HepG2 (cell line): ENCODE results near the gene GON4L. TPM values are rescaled to one million over a fixed set of nuclear protein-coding genes. Genes with fewer than 3 reads are reported as not detected.
A peak's percentile ranks its signal among the peaks of the same experiment; 100 is the strongest.

Experiments used
- CENPX ChIP-seq: sonication (generic); formaldehyde crosslinking; IDR thresholded peaks from 2 replicates; pipeline ENCODE4 v1.9.0; 2021; ENCODE audit warnings: mild to moderate bottlenecking, missing genetic modification reagents, moderate library complexity
- FOXK1 ChIP-seq: sonication (generic); formaldehyde crosslinking; IDR thresholded peaks from 2 replicates; pipeline ENCODE4 v1.4.0; 2020; ENCODE audit warnings: low read depth, missing genetic modification reagents, borderline replicate concordance
- GPN1 ChIP-seq: sonication (generic); formaldehyde crosslinking; IDR thresholded peaks from 2 replicates; pipeline ENCODE4 v1.5.1; 2020; ENCODE audit warnings: missing genetic modification reagents, borderline replicate concordance
- KDM1A ChIP-seq: IDR thresholded peaks from 2 replicates; pipeline ENCODE4 v1.6.1; 2016; ENCODE audit warnings: missing compliant biosample characterization
- PRMT3 ChIP-seq: sonication (generic); formaldehyde crosslinking; IDR thresholded peaks from 2 replicates; pipeline ENCODE4 v1.8.1; 2022; ENCODE audit warnings: low read depth, mild to moderate bottlenecking, moderate library complexity, missing genetic modification reagents, borderline replicate concordance
- RAD21 ChIP-seq: fragments of 450-650 bp; formaldehyde crosslinking; IDR thresholded peaks from 2 replicates; pipeline ENCODE4 v1.5.0; 2020; ENCODE audit warnings: mild to moderate bottlenecking
- RFX5 ChIP-seq: IDR thresholded peaks from 2 replicates; pipeline ENCODE4 v1.6.1; 2011; ENCODE audit warnings: low read depth, low read length, improper control_type of control experiment
- SETDB1 ChIP-seq: sonication (generic); formaldehyde crosslinking; IDR thresholded peaks from 2 replicates; pipeline ENCODE4 v1.5.1; 2020; ENCODE audit warnings: missing genetic modification reagents, mild to moderate bottlenecking, borderline replicate concordance
- SMAD9 ChIP-seq: sonication (generic); formaldehyde crosslinking; IDR thresholded peaks from 2 replicates; pipeline ENCODE4 v1.5.1; 2020; ENCODE audit warnings: mild to moderate bottlenecking, missing genetic modification reagents
- TMF1 ChIP-seq: sonication (generic); formaldehyde crosslinking; IDR thresholded peaks from 2 replicates; pipeline ENCODE4 v1.8.1; 2022; ENCODE audit warnings: low read depth, missing genetic modification reagents
- ZBTB42 ChIP-seq: sonication (generic); formaldehyde crosslinking; IDR thresholded peaks from 2 replicates; pipeline ENCODE4 v1.5.0; 2020; ENCODE audit warnings: mild to moderate bottlenecking, missing genetic modification reagents
- ZFP36 ChIP-seq: fragments of 150-350 bp; IDR thresholded peaks from 2 replicates; pipeline ENCODE4 v1.6.1; 2018; ENCODE audit warnings: borderline replicate concordance, low read length, low read depth; ENCODE audit not compliant: partially characterized antibody
- ZFY ChIP-seq: sonication (generic); formaldehyde crosslinking; IDR thresholded peaks from 2 replicates; pipeline ENCODE4 v1.4.0; 2020; ENCODE audit warnings: missing genetic modification reagents
- ZKSCAN5 ChIP-seq: sonication (generic); formaldehyde crosslinking; IDR thresholded peaks from 2 replicates; pipeline ENCODE4 v1.5.1; 2020; ENCODE audit warnings: mild to moderate bottlenecking, missing genetic modification reagents
- ZNF331 ChIP-seq: sonication (generic); formaldehyde crosslinking; IDR thresholded peaks from 2 replicates; pipeline ENCODE4 v1.4.0; 2020; ENCODE audit warnings: missing genetic modification reagents
- ZNF782 ChIP-seq: sonication (generic); formaldehyde crosslinking; IDR thresholded peaks from 2 replicates; pipeline ENCODE4 v1.4.0; 2020; ENCODE audit warnings: missing genetic modification reagents, mild to moderate bottlenecking, borderline replicate concordance
- polyA plus RNA-seq, 8 experiments: library from polyadenylated mRNA; depleted of rRNA in 3 of 8; stranded (reverse) in 7 of 8; unstranded in 1 of 8; fragments of >200 nt; fragmentation: Illumina TruSeq in 4 of 8; extraction: Trizol in 4 of 8; gene quantifications; 2 replicates each; pipeline versions ENCODE4 v1.2.1 to v1.2.3, GENCODE V29; 2011 to 2016; ENCODE audit warnings: low read depth in 4 of 8, missing spikeins in 1 of 8, mixed read lengths in 1 of 8; ENCODE audit not compliant: insufficient read depth in 1 of 8
- total RNA-seq, 5 experiments: library from RNA; depleted of rRNA; stranded (reverse); fragments of >200 nt; fragmentation: Illumina TruSeq; extraction: Trizol; gene quantifications; 2 replicates each; pipeline ENCODE4 v1.2.3, GENCODE V29; 2016; ENCODE audit warnings: low read depth in 1 of 5
- TF ChIP-seq, protein P1 (sequence below): sonication (generic); formaldehyde crosslinking; IDR thresholded peaks from 2 replicates; pipeline ENCODE4 v1.4.0; 2020; ENCODE audit warnings: missing genetic modification reagents
- TF ChIP-seq, protein P2 (sequence below): sonication (generic); formaldehyde crosslinking; IDR thresholded peaks from 2 replicates; pipeline ENCODE4 v1.5.0; 2020; ENCODE audit warnings: missing genetic modification reagents
- TF ChIP-seq, protein P3 (sequence below): sonication (generic); formaldehyde crosslinking; IDR thresholded peaks from 2 replicates; pipeline ENCODE4 v1.5.1; 2020; ENCODE audit warnings: missing genetic modification reagents, mild to moderate bottlenecking, borderline replicate concordance
- TF ChIP-seq, protein P4 (sequence below): IDR thresholded peaks from 2 replicates; pipeline ENCODE4 v1.6.1; 2016; ENCODE audit warnings: missing compliant biosample characterization, missing genetic modification reagents, borderline replicate concordance
- TF ChIP-seq, protein P5 (sequence below): IDR thresholded peaks from 2 replicates; pipeline ENCODE4 v1.6.1; 2016
- TF ChIP-seq, protein P6 (sequence below): sonication (generic); formaldehyde crosslinking; conservative IDR thresholded peaks from 2 replicates; pipeline ENCODE4 v1.8.0; 2022; ENCODE audit warnings: mild to moderate bottlenecking, moderate library complexity, missing genetic modification reagents

GON4L gene
- total and polyA plus RNA-seq, 2 of the 13 experiments (the other 11 are each of a cell fraction or from before 2014, with no cell fraction given), result 14.6 to 19.6 TPM

DNA sequence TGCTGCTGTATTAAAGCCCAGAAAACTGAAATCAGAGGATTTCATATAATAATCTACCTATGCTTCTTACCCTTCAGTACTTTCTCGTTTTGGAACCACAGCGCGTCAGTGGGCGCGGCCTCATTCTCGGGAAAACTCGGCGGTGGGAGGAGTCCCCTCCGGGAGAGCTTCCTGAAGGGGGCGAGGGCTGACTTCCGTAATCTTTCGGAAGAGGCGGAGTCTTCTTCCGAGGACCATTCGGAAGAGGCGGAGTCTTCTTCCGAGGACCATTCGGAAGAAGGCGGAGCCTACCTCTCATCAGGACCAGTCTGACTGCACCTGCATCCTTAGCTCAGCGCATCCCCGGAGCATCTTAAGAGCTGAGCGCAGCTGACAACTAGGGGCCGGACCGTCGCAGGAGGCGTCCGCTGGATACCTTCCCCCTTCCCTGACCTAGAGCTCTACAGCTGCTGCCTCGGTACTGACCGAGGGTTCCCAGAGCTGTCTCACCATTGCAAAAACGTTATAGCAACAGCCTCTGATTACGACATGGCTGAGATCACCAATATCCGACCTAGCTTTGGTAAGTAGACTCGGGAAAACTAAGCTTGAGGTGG is 2.3 kb upstream of the GON4L start, which contains the start of gene SYT11 (continued):
- TF ChIP-seq, protein P1, sequence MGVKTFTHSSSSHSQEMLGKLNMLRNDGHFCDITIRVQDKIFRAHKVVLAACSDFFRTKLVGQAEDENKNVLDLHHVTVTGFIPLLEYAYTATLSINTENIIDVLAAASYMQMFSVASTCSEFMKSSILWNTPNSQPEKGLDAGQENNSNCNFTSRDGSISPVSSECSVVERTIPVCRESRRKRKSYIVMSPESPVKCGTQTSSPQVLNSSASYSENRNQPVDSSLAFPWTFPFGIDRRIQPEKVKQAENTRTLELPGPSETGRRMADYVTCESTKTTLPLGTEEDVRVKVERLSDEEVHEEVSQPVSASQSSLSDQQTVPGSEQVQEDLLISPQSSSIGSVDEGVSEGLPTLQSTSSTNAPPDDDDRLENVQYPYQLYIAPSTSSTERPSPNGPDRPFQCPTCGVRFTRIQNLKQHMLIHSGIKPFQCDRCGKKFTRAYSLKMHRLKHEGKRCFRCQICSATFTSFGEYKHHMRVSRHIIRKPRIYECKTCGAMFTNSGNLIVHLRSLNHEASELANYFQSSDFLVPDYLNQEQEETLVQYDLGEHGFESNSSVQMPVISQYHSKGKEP (CRISPR knock-in tag), result no peak
- TF ChIP-seq ZBTB42 (CRISPR knock-in tag) (no peak), PRMT3 (CRISPR knock-in tag) (no peak), TMF1 (CRISPR knock-in tag) (no peak), ZNF331 (CRISPR knock-in tag) (no peak), ZNF782 (no peak), RAD21 (CRISPR knock-in tag) (no peak), SMAD9 (CRISPR knock-in tag) (no peak), SETDB1 (no peak), ZFP36 (no peak), ZFY (CRISPR knock-in tag) (no peak), KDM1A (peak; percentile 92; the same call in 1 of the 2 replicates), CENPX (CRISPR knock-in tag) (no peak), ZKSCAN5 (no peak), RFX5 (no peak), GPN1 (CRISPR knock-in tag) (no peak), FOXK1 (CRISPR knock-in tag) (no peak)
- TF ChIP-seq, protein P2, sequence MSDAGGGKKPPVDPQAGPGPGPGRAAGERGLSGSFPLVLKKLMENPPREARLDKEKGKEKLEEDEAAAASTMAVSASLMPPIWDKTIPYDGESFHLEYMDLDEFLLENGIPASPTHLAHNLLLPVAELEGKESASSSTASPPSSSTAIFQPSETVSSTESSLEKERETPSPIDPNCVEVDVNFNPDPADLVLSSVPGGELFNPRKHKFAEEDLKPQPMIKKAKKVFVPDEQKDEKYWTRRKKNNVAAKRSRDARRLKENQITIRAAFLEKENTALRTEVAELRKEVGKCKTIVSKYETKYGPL (CRISPR knock-in tag), result no peak
- TF ChIP-seq, protein P3, sequence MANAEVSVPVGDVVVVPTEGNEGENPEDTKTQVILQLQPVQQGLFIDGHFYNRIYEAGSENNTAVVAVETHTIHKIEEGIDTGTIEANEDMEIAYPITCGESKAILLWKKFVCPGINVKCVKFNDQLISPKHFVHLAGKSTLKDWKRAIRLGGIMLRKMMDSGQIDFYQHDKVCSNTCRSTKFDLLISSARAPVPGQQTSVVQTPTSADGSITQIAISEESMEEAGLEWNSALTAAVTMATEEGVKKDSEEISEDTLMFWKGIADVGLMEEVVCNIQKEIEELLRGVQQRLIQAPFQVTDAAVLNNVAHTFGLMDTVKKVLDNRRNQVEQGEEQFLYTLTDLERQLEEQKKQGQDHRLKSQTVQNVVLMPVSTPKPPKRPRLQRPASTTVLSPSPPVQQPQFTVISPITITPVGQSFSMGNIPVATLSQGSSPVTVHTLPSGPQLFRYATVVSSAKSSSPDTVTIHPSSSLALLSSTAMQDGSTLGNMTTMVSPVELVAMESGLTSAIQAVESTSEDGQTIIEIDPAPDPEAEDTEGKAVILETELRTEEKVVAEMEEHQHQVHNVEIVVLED (CRISPR knock-in tag), result peak; percentile 23; the same call in 1 of the 2 replicates
- TF ChIP-seq, protein P4, sequence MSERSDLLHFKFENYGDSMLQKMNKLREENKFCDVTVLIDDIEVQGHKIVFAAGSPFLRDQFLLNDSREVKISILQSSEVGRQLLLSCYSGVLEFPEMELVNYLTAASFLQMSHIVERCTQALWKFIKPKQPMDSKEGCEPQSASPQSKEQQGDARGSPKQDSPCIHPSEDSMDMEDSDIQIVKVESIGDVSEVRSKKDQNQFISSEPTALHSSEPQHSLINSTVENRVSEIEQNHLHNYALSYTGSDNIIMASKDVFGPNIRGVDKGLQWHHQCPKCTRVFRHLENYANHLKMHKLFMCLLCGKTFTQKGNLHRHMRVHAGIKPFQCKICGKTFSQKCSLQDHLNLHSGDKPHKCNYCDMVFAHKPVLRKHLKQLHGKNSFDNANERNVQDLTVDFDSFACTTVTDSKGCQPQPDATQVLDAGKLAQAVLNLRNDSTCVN (CRISPR knock-in tag), result no peak
- TF ChIP-seq, protein P5, sequence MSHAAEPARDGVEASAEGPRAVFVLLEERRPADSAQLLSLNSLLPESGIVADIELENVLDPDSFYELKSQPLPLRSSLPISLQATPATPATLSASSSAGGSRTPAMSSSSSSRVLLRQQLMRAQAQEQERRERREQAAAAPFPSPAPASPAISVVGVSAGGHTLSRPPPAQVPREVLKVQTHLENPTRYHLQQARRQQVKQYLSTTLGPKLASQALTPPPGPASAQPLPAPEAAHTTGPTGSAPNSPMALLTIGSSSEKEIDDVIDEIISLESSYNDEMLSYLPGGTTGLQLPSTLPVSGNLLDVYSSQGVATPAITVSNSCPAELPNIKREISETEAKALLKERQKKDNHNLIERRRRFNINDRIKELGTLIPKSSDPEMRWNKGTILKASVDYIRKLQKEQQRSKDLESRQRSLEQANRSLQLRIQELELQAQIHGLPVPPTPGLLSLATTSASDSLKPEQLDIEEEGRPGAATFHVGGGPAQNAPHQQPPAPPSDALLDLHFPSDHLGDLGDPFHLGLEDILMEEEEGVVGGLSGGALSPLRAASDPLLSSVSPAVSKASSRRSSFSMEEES (CRISPR knock-in tag), result no peak
- TF ChIP-seq, protein P6, sequence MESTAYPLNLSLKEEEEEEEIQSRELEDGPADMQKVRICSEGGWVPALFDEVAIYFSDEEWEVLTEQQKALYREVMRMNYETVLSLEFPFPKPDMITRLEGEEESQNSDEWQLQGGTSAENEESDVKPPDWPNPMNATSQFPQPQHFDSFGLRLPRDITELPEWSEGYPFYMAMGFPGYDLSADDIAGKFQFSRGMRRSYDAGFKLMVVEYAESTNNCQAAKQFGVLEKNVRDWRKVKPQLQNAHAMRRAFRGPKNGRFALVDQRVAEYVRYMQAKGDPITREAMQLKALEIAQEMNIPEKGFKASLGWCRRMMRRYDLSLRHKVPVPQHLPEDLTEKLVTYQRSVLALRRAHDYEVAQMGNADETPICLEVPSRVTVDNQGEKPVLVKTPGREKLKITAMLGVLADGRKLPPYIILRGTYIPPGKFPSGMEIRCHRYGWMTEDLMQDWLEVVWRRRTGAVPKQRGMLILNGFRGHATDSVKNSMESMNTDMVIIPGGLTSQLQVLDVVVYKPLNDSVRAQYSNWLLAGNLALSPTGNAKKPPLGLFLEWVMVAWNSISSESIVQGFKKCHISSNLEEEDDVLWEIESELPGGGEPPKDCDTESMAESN (CRISPR knock-in tag), result no peak
